HG03558 (cell line): Measurements from ENCODE around the gene ZNF785.
"Not testable (repeated sequence)": the region's sequence is repeated elsewhere in the genome, so short reads cannot be mapped to it uniquely, and the experiment has no call there.

Experiments
- ATAC-seq: cut with Tn5 transposase; IDR thresholded peaks from one replicate; pipeline ENCODE4 v1.9.1; 2021; ENCODE audit warnings: moderate number of reproducible peaks; ENCODE audit not compliant: unreplicated experiment; ENCODE audit errors: extremely low read depth

Gene ZNF785

DNA sequence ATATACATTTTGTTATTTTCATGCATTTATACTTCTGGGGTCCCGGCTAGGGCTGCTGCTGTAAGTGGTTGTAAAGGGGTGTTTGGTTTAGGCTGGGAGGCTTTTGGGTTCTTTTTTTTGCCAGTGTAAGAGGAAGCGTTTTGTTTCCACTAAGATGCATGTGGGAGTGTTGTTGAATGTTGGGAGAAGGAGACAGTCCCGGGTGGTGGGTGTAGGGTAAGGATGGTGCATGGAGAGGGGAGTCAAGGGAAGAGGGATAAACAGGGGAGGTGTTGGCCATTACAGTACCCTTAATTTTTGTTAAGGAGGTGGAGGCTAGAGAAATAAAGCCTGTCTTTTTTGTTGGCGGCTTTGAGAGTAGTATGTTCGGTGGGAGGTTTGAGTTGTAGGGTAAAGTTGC, 42.4 kb downstream of the ZNF785 start:
- no peak for ATAC-seq

DNA sequence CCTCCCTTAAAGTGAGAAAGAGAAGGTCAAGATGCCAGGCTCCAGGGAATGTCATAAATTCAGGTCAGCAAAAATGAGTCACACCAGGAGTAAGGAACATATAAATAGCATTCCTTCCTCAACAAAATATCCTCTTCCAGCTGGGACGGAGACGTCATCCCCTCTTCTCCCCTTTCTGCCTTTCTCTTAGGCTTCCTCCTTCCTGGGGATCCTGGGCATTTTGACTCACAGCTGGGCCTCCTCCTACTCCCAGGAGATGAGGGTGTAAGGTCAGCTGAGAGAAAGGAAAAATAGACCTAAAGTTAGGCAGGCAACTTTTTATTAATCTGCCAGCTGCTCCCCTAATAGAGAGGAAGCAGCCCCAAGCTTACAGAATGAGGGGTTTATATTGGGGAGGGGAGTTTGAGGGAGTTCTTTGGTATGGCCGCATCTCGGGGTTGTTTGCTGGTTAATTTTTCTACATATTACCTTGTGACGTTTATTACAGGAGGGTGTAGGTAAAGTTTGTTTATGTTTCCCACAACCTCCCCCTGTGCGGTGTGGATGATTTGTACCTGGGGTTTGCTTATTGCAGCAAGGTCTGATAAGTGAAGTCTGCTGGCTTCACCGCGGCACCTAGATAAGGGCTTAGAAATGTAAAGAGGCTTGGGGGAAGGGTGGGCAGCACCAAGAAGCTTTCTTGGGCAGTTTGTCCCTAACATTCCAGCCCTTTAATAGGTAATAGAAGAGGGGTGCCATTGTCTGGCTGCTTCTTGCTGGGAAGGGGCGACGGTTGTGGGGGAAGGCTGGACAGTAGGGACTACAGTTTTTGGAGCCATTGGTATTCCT, 43.8 kb downstream of the ZNF785 start:
- ATAC-seq = no peak

DNA sequence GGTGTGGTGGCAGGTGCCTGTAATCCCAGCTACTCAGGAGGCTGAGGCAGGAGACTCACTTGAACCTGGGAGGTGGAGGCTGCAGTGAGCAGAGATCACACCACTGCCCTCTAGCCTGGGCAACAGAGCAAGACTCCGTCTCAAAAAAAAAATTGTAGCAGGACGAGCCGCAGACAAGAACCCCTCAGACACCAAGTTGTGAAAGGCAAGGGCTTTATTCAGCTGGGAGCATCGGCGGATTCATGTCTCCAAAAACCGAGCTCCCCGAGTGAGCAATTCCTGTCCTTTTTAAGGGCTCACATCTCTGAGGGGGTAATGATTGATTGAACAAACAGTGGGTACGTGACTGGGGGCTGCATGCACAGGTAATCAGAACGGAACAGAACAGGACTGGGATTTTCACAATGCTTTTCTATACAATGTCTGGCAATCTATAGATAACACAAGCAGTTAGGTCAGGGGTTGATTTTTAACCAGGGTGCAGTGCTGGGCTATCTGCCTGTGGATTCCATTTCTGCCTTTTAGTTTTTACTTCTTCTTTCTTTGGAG, 44.5 kb downstream of the ZNF785 start:
- not testable (repeated sequence) for ATAC-seq

DNA sequence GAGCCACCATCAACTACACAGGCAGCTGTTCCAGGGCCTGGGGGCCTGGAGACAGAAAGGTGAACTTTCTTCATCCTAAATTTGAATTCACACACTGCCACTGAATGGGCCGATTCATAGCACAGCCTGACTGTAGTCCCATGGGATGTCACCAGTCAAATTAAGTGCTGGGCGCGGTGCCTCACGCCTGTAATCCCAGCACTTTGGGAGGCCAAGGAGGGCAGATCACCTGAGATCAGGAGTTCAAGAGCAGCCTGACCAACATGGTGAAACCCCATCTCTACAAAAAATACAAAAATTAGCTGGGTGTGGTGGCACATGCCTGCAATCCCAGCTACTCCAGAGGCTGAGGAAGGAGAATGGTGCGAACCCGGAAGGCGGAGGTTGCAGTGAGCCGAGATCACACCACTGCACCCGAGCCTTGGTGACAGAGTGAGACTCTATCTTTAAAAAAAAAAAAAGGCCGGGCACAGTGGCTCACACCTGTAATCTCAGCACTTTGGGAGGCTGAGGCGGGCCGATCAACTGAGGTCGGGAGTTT, 45.4 kb downstream of the ZNF785 start:
- not testable (repeated sequence) for ATAC-seq

DNA sequence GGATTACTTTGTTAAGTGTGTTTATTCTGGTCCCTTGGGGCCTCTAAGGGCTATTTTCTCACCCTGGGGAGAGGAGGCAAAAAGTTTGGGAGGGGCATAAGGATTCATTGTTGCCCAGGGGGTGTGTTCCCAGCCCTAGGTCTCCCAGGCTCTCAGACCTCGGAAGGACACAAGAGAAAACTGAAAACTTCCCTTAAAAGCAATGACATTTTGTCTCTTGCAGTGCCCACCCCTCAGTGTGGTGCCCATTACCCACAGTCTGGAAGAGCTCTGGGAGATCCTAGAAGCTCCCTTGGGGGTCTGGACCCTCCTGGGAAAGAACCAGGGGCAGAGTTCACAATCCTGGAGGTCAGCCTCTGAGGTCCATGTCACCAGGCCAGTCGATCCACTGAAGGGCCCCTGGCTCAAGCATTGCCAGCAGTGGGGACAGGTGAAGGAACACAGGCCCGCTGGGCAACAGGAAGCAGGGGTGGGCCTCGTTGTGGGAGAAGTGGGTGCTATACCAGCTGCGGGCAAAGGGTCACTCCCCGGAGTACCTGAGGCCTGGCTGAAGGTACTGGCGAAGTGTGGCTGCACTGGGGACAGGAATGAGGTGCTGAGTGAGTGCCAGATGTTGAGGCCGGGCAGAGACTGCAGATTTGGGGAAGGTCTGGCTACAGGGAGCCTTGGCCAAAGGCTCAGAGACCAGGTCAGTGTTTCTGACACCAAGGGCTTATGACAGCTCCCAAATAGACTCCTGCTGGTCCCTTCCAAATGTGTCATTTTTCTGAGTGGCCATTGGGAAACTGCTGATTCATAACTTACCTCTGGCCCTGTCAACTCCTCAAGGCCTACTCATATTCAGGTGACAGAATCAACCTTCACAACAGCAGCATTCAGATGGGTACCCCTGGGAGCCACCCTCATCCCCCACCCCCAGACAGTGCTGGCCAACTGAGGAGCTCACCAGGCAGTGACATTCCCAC, 46.2 kb downstream of the ZNF785 start:
- ATAC-seq = no peak

DNA sequence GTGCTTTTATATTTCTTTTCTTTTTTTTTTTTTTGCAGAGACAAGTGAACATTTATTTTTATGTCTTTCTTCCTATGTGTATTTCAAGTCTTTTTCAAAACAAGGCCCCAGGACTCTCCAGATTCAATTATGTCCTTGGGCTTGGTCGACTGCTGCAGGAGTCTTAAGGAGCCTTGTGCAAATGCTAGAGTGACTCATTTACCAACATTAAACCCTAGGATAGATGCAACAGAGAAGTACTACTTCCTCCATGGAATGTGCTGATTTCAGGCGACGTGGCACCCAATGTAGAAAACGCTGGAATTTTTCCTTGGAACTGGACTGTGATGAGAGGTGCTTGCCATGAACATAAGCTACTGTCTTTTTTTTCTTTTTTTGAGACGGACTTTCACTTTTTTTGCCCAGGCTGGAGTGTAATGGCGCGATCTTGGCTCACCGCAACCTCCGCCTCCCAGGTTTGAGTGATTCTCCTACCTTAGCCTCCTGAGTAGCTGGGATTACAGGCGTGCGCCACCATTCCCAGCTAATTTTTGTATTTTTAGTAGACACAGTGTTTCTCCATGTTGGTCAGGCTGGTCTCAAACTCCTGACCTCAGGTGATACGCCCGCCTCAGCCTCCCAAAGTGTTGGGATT, 49.0 kb downstream of the ZNF785 start:
- not testable (repeated sequence) for ATAC-seq

DNA sequence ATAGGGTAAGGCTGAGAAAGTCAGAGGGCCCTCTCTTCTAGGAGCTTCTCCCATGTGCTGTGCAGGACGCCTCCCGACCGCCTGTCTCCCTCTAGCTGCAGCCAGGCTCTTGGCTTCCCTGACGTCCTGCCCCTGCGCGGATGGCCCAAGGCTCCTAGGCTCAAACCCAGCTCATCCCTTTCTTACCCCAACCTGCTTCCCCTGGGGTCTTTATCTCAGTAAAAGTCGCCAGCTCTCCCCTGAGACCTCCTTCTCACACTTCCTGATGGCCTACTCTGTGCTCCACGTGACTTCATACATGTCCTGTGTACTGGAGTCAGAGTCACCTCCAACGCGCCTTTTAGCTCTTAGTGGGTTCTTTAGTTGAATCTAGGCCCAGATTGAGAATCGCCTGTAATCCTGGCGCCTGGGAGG, 49.7 kb downstream of the ZNF785 start:
- no peak for ATAC-seq

DNA sequence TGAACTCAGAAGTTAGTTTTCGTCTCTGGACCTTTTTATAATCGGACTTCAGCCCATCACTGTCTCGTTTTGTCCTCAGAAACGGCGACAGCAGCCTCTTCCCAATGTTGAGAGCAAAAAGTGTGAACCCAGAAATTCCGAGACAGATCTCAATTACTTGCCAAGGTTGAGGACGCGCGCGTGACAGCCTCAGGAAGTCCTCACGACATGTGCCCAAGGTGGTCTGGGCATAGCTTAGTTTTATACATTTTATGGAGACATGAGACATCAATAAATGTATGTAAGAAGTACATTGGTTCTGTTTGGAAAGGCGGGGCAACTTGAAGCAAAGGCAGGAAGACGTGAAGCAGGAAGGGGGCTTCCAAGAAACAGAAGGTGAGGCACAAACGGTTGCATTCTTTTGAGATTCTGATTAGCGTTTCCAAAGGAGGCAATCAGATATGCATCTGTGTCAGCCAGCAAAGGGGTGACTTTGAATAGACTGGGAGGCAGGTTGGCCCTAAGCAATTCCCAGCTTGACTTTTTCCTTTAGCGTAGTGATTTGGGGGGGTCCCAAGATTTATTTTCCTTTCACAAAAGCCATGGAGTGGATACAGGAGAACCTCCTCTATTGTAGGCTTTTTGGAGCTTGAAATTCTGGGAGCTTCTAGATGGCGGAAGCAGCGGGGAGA, 50.3 kb downstream of the ZNF785 start:
- ATAC-seq = no peak

DNA sequence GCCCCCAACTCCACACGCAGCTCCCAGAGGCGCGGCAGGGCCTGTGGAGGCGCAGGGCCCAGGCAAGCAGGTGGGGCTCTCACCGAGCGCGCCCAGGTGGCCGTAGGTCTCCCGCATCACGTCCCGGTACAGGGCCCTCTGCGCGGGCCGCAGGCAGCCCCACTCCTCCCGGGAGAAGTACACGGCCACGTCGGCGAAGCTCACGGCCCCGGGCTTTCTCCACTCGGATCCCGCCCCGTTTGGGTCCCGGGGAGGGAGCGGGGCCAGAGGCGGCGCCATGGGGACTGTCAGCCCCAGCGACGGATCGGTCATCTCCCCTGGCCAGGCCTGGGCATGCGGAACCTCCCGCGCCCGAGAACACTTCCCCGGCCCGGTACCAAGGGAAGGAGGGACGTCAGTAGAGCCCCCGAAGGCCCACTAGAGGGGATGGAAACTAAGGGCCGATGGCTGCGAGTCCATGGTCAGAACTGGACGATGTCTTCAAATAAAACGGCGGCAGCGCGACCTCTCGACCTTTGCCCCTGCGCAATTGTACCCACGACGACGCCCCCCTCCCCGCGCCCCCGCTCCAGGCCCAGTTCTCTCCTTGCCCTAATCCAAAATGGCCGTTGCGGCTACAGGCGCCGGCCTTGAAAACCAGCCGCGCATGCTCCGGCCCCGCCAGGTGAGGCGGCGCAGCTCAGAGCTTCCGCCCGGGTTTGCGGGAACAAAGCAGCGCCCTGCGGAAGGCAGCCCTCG, 51.0 kb downstream of the ZNF785 start, which contains the start of gene ZNF747:
ZNF747 (minus strand) TSS at position 491 of the 738 bp plus-strand sequence; CDS start at position 312, 179 bp downstream.
- ATAC-seq = no peak

DNA sequence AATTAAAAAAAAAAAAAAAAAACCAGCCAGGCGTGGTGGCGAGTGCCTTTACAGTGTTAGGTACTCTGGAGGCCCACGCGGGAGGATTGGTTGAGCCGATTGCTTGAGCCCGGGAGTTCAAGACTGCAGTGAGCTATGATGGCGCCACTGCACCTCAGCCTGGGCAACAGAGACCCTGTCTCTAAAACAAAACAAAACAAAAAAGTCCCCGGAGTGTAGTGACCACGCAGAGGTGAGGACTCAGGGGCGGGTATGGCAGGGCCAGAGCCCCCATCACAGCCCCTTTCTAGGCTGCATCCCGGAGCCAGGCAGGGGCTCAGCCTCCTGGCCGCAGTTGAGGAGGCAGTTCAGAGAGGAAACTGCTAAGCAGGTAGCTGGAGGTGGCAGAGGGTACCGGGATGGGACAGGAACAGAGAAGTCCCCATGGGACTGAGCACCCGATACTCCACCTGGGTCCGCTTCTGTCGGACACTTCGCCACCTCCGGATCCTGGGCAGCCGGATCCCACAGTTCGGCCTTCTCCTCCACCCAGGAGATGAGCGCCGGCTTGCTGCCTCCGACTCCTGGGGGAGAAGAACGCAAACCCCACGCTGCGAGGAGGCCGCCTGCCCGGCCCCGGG, 51.6 kb downstream of the ZNF785 start:
- ATAC-seq = no peak

DNA sequence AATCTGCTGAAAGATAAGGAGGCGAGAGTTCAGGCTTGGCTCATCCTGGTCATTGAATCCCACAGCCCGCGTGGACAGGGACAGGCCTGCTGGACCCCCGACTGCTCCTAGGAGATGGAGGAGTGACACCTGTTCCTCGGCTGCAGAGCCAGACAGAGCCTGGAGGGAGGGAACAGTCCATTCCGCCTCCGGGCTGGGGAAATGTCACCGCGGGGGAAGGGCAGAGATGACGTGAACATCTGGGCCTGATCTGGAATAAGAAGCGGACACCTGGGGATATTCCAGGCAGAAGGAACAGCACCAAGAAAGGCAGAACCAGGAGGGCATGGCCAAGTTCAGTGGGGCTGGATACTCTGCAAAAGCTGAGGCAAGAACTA, 52.4 kb downstream of the ZNF785 start:
- ATAC-seq = no peak

DNA sequence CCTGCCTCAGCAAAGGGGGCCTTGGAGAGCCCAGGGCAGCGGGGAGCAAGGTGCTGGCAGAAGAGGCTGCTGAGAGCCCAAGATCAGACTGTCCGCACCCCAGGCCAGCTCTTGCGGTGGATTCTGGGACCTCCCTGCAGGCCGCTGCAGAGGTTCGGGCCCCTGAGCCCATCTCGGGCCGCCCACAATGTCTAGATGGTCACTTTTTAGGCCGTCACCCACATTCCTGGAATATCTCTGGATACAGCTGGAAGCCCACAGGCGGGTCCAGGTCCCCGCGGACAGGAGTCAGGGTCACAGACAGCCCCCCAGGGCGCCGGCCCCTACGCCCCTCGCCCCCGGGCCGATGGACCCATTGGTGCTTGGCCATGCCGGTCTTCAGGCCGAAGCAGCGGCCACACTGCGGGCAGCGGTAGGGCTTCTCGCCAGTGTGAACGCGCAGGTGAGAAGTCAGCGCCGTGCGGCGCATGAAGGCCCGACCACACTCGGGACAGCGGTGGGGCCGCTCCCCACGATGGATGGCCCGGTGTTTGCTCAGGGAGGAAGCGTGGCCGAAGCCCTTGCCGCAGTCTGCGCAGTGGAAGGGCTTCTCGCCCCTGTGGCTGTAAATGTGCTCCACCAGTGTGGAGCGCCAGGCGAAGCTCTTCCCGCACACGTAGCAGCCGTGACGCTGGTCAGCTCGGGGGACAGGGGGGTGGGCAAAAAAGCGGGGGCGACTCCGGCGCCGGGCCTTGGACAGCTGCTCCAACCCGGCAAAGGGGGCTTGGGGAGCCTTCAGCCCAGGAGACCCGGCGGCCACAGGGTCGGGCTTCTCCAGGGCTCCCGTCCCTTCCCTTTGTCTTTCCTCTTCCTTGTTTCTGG, 53.0 kb downstream of the ZNF785 start:
- no peak for ATAC-seq
